ENCODE data around the gene FLNC.

The FLNC gene

GRCh38 chr7:128831994-128832879 lies 2.0 kb downstream of the FLNC start:
- DNase-seq = no peak

- DNase-seq = no peak
Measured at GRCh38 chr7:128832880-128833147, 2.6 kb downstream of the FLNC start.

- no peak for DNase-seq
Measured at GRCh38 chr7:128833148-128833945, 3.1 kb downstream of the FLNC start.

- no peak for DNase-seq
Measured at GRCh38 chr7:128833946-128834325, 3.7 kb downstream of the FLNC start.

- no peak for DNase-seq
Measured at GRCh38 chr7:128835231-128835751, 5.1 kb downstream of the FLNC start.

GRCh38 chr7:128835790-128836641 lies 5.8 kb downstream of the FLNC start:
- no peak for DNase-seq

GRCh38 chr7:128836729-128837348 lies 6.6 kb downstream of the FLNC start:
- no peak for DNase-seq

GRCh38 chr7:128837521-128837921 lies 7.3 kb downstream of the FLNC start:
- no peak for DNase-seq

GRCh38 chr7:128838109-128838779 lies 8.0 kb downstream of the FLNC start:
- no peak for DNase-seq

GRCh38 chr7:128838981-128839731 lies 8.9 kb downstream of the FLNC start:
- DNase-seq = no peak

- DNase-seq = no peak
Measured at GRCh38 chr7:128839751-128840177, 9.6 kb downstream of the FLNC start.

GRCh38 chr7:128840326-128841170 lies 10.3 kb downstream of the FLNC start:
- DNase-seq = no peak

- no peak for DNase-seq
Measured at GRCh38 chr7:128841171-128841690, 11.0 kb downstream of the FLNC start.

- DNase-seq = peak; percentile 76
Measured at GRCh38 chr7:128841921-128842673, 11.9 kb downstream of the FLNC start.

- DNase-seq = no peak
Measured at GRCh38 chr7:128842674-128843641, 12.8 kb downstream of the FLNC start.

GRCh38 chr7:128843938-128844621 lies 13.9 kb downstream of the FLNC start:
- no peak for DNase-seq

- DNase-seq = no peak
Measured at GRCh38 chr7:128844777-128845311, 14.6 kb downstream of the FLNC start.

Data from activated CD4-positive, alpha-beta T cell treated with anti-CD3 and anti-CD28 coated beads for 48 hours (primary cell).